HT1080 (cell line): ENCODE measurements around the gene ADO. TPM values are rescaled to one million over a fixed set of nuclear protein-coding genes. Genes with fewer than 3 reads are reported as not detected.

ENCODE experiments used
- DNase-seq: peaks from one replicate; pipeline ENCODE4 v3.0.0-alpha.2; 2015; ENCODE audit warnings: low read depth
- total RNA-seq: library from RNA; depleted of rRNA; stranded (reverse); fragments of >200 nt; shearing (Covaris generic); gene quantifications from 2 replicates; pipeline ENCODE4 v1.2.3, GENCODE V29; 2014

ADO gene
- total RNA-seq, 1 experiment from 2014 or later = 38.4 TPM

GRCh38 chr10:62790571-62790970, 13.9 kb upstream of the ADO start:
- no peak for DNase-seq

GRCh38 chr10:62792261-62792660, 12.3 kb upstream of the ADO start:
- DNase-seq = no peak

GRCh38 chr10:62794306-62794705, 10.2 kb upstream of the ADO start:
- peak; percentile 27 for DNase-seq

- DNase-seq = no peak
Measured at GRCh38 chr10:62795100-62795499, 9.4 kb upstream of the ADO start.

- DNase-seq = no peak
Measured at GRCh38 chr10:62795762-62796161, 8.8 kb upstream of the ADO start.

- no peak for DNase-seq
Measured at GRCh38 chr10:62796896-62797295, 7.6 kb upstream of the ADO start.

- DNase-seq = no peak
Measured at GRCh38 chr10:62801871-62802270, 2.6 kb upstream of the ADO start.

GRCh38 chr10:62803724-62804355, 680 bp upstream of the ADO start:
- DNase-seq = no peak

- peak; percentile 28 for DNase-seq
Measured at GRCh38 chr10:62805231-62806099, 945 bp downstream of the ADO start.

GRCh38 chr10:62806251-62806650, 1.7 kb downstream of the ADO start:
- DNase-seq = no peak

GRCh38 chr10:62810156-62810902, 5.8 kb downstream of the ADO start:
- DNase-seq = no peak

GRCh38 chr10:62811159-62811875, 6.8 kb downstream of the ADO start:
- no peak for DNase-seq

- DNase-seq = no peak
Measured at GRCh38 chr10:62812672-62813439, 8.3 kb downstream of the ADO start.

GRCh38 chr10:62813453-62813852, 8.9 kb downstream of the ADO start:
- DNase-seq = no peak

GRCh38 chr10:62813981-62814380, 9.5 kb downstream of the ADO start:
- no peak for DNase-seq

GRCh38 chr10:62814756-62815380, 10.3 kb downstream of the ADO start:
- no peak for DNase-seq

- no peak for DNase-seq
Measured at GRCh38 chr10:62815381-62816075, 11.0 kb downstream of the ADO start.

- no peak for DNase-seq
Measured at GRCh38 chr10:62816076-62816330, 11.5 kb downstream of the ADO start.

- peak; percentile 90 for DNase-seq
Measured at GRCh38 chr10:62816331-62817120, 12.0 kb downstream of the ADO start, which contains the start of gene EGR2. TSS of gene EGR2 (minus strand) at chr10:62816366. CDS start at chr10:62816029, 337 bp downstream.
